ENCODE measurements around the gene AMBRA1. TPM values are rescaled to one million over a fixed set of nuclear protein-coding genes. Genes with fewer than 3 reads are reported as not detected.

Gene AMBRA1
- total and polyA plus RNA-seq, 2 of the 8 experiments (the other 6 are each of a cell fraction or from before 2014, with no cell fraction given) = 14.2 to 37.4 TPM

DNA sequence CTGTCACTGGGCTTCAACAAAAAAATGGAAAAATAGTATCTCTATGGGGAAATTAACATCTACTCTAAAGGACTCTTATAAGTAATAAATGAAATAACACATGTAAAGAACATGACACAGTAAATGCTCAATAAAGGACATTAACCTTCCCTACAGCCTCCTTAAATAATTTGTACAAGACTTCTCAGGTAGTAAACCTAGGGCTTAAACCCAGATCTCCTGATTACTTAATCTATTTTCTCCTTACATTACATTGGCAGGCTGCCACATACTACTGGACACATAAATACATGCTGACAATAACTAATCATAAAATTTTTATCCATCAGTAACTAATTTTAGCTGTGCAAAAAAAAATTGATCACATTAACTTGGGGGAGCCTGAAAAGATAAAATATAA is 4.9 kb downstream of the AMBRA1 start:
- H4K91ac ChIP-seq (replicated peaks; ENCODE audit: insufficient read length, low read length) = no peak overlapping the region
- CTCF ChIA-PET (ENCODE audit: partially characterized antibody) = interaction anchor here (0.6 to 0.8 kb wide), 2 partner anchors 58 to 299 kb away, joined by 3 read pairs; no protein-coding TSS in a partner anchor
- FAIRE-seq = no peak
- no peak overlapping the region for H3K56ac ChIP-seq (replicated peaks; ENCODE audit: insufficient read length, low read depth, low read length)
- no peak overlapping the region for H3K4me3 ChIP-seq (ENCODE audit: extremely low read depth in 1 of 4, insufficient read depth in 2 of 4, low read depth in 3 of 4, low read length in 4 of 4)
- H3K4ac ChIP-seq (replicated peaks; ENCODE audit: insufficient read length, low read depth, low read length) = no peak overlapping the region
- H4K8ac ChIP-seq (ENCODE audit: extremely low read depth, insufficient read depth, low read length) = no peak overlapping the region
- no peaks in the 10 kb centered on the region for H3K9me3 ChIP-seq (ENCODE audit: insufficient read depth in 2 of 2, low read depth in 1 of 2, low read length in 1 of 2)
- no peak overlapping the region for H2BK20ac ChIP-seq (ENCODE audit: low read length)
- peaks cover 11 to 84% of the 10 kb centered on the region in 2 experiments for H3K79me2 ChIP-seq (ENCODE audit: control insufficient read depth in 1 of 2, insufficient read depth in 2 of 2, low read length in 2 of 2)
- H3K4me2 ChIP-seq (ENCODE audit: insufficient read depth in 1 of 2, low read depth in 2 of 2, low read length in 2 of 2) = no peak overlapping the region
- no peaks in the 10 kb centered on the region for H3K27me3 ChIP-seq (replicated peaks in 1 of 4; ENCODE audit: control insufficient read depth in 3 of 4, extremely low read depth in 1 of 4, insufficient read depth in 3 of 4, low read length in 3 of 4)
- H3K14ac ChIP-seq (ENCODE audit: insufficient read length) = no peak overlapping the region
- H2BK15ac ChIP-seq (ENCODE audit: low read length) = no peak overlapping the region
- H3K18ac ChIP-seq (ENCODE audit: extremely low read depth, low read length) = no peak overlapping the region
- no peaks in the 10 kb centered on the region for H3K23me2 ChIP-seq (ENCODE audit: low read depth, low read length)
- H3K4me1 ChIP-seq (replicated peaks in 1 of 4; ENCODE audit: control insufficient read depth in 3 of 4, insufficient read depth in 4 of 4, low read length in 3 of 4) = no peaks in the 10 kb centered on the region; a peak in 1 of 7 replicates
- H2AFZ ChIP-seq (ENCODE audit: low read length) = no peak overlapping the region
- H3K9ac ChIP-seq (replicated peaks in 1 of 4; ENCODE audit: extremely low read depth in 1 of 4, low read depth in 3 of 4, low read length in 3 of 4) = no peak overlapping the region
- no peak overlapping the region for H3K27ac ChIP-seq (ENCODE audit: low read depth, low read length)
- no peak overlapping the region for H4K5ac ChIP-seq (ENCODE audit: insufficient read length, low read depth, low read length)
- no peak overlapping the region for H2AK5ac ChIP-seq (ENCODE audit: low read depth, low read length)
- DNase-seq (ENCODE audit: low read depth in 1 of 2, low spot score in 2 of 2) = no peak
- POLR2A ChIA-PET (ENCODE audit: partially characterized antibody) = interaction anchor here (0.6 to 0.7 kb wide), 2 partner anchors 29 to 115 kb away, joined by 3 to 4 read pairs; no protein-coding TSS in a partner anchor
- H3K79me1 ChIP-seq (ENCODE audit: low read depth, low read length) = peaks cover 2% of the 10 kb centered on the region; the same call in 1 of the 2 replicates
- no peak overlapping the region for H2BK120ac ChIP-seq (replicated peaks; ENCODE audit: low read depth, low read length)
- H4K20me1 ChIP-seq (replicated peaks in 1 of 2; ENCODE audit: control insufficient read depth in 1 of 2, insufficient read depth in 2 of 2, low read length in 2 of 2) = peaks cover 4 to 5% of the 10 kb centered on the region in 2 experiments
- no peak overlapping the region for H2BK12ac ChIP-seq (ENCODE audit: low read depth, low read length)
- H3K23ac ChIP-seq (ENCODE audit: insufficient read length) = no peak overlapping the region
- H3K36me3 ChIP-seq (ENCODE audit: control insufficient read depth in 2 of 4, insufficient read depth in 4 of 4, low read length in 3 of 4) = no peaks in the 10 kb centered on the region
- no peak overlapping the region for H2BK5ac ChIP-seq (ENCODE audit: low read depth, low read length)
- TF ChIP-seq, protein P1, sequence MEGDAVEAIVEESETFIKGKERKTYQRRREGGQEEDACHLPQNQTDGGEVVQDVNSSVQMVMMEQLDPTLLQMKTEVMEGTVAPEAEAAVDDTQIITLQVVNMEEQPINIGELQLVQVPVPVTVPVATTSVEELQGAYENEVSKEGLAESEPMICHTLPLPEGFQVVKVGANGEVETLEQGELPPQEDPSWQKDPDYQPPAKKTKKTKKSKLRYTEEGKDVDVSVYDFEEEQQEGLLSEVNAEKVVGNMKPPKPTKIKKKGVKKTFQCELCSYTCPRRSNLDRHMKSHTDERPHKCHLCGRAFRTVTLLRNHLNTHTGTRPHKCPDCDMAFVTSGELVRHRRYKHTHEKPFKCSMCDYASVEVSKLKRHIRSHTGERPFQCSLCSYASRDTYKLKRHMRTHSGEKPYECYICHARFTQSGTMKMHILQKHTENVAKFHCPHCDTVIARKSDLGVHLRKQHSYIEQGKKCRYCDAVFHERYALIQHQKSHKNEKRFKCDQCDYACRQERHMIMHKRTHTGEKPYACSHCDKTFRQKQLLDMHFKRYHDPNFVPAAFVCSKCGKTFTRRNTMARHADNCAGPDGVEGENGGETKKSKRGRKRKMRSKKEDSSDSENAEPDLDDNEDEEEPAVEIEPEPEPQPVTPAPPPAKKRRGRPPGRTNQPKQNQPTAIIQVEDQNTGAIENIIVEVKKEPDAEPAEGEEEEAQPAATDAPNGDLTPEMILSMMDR (IDR thresholded peaks at IDR 0.05; ENCODE audit: control extremely low read depth in 1 of 3, insufficient read depth in 1 of 3, low read depth in 1 of 3, low read length in 3 of 3) = no peak
- TF ChIP-seq YY1 (IDR thresholded peaks at IDR 0.05; ENCODE audit: low read depth, low read length) (no peak), KDM1A (IDR thresholded peaks at IDR 0.05; ENCODE audit: borderline replicate concordance, low read length) (no peak), FOSL1 (IDR thresholded peaks at IDR 0.05; ENCODE audit: insufficient read depth, low read depth, low read length) (no peak), GABPA (IDR thresholded peaks at IDR 0.05; ENCODE audit: borderline replicate concordance, insufficient read depth, low read length) (no peak), CHD2 (IDR thresholded peaks at IDR 0.05; ENCODE audit: low read length) (no peak), RXRA (IDR thresholded peaks at IDR 0.05; ENCODE audit: insufficient read depth, low read depth, low read length) (no peak), HDAC2 (IDR thresholded peaks at IDR 0.05; ENCODE audit: borderline replicate concordance in 1 of 2, low read depth in 2 of 2, low read length in 2 of 2) (no peak), SAP30 (IDR thresholded peaks at IDR 0.05; ENCODE audit: insufficient read depth, insufficient replicate concordance, low read length) (no peak), SIX5 (IDR thresholded peaks at IDR 0.05; ENCODE audit: low read depth, low read length) (no peak)
- TF ChIP-seq, protein P2, sequence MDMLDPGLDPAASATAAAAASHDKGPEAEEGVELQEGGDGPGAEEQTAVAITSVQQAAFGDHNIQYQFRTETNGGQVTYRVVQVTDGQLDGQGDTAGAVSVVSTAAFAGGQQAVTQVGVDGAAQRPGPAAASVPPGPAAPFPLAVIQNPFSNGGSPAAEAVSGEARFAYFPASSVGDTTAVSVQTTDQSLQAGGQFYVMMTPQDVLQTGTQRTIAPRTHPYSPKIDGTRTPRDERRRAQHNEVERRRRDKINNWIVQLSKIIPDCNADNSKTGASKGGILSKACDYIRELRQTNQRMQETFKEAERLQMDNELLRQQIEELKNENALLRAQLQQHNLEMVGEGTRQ (IDR thresholded peaks at IDR 0.05; ENCODE audit: low read length) = no peak

Data from H1 (cell line).